Peyer's patch (tissue), 4 donors: ENCODE results near the gene MAP1LC3B2.

Experiments
- CTCF ChIP-seq, 6 experiments: fragments of 450-650 bp in 4 of 6; fragments of 200-600 bp in 2 of 6; sonication (generic) in 1 of 6; IDR thresholded peaks; one replicate each; pipeline ENCODE4 v1.5.1; 2017 to 2019; ENCODE audit warnings: antibody characterized with exemption in 6 of 6, mild to moderate bottlenecking in 3 of 6, moderate library complexity in 1 of 6
- POLR2A ChIP-seq, 2 donors: fragments of 450-650 bp; IDR thresholded peaks; one replicate each; pipeline ENCODE4 v1.5.1; 2017; ENCODE audit warnings: antibody characterized with exemption in 2 of 2, mild to moderate bottlenecking in 2 of 2, moderate library complexity in 2 of 2

GRCh38 chr12:116520225-116520760, 38.9 kb upstream of the MAP1LC3B2 start:
- no peak for TF ChIP-seq CTCF (IDR thresholded peaks at IDR 0.05)
- TF ChIP-seq POLR2A (IDR thresholded peaks at IDR 0.05): no peak
